HEK293T (cell line): ENCODE data around the gene MED12L.

ENCODE experiments used
- CTCF ChIA-PET: fragments of 350-600 bp; formaldehyde crosslinking; extraction: SDS; loops from one replicate; lab custom pipeline; 2021; ENCODE audit warnings: antibody characterized with exemption, inconsistent platforms; lab: Yijun Ruan, JAX
- POLR2A ChIA-PET: fragments of 350-600 bp; formaldehyde crosslinking; extraction: SDS; loops from one replicate; lab custom pipeline; 2020; ENCODE audit warnings: antibody characterized with exemption, inconsistent platforms; lab: Yijun Ruan, JAX
- DNase-seq: peaks from one replicate; pipeline ENCODE4 v3.0.0; 2012; ENCODE audit warnings: mixed read lengths; ENCODE audit errors: extremely low spot score
- ARNT ChIP-seq: fragments of 450-650 bp; IDR thresholded peaks from 2 replicates; pipeline ENCODE4 v1.6.1; 2017; ENCODE audit warnings: mild to moderate bottlenecking
- BHLHE40 ChIP-seq: fragments of 450-650 bp; IDR thresholded peaks from 2 replicates; pipeline ENCODE4 v1.6.1; 2016; ENCODE audit warnings: mild to moderate bottlenecking, moderate library complexity, borderline replicate concordance
- CTBP1 ChIP-seq: fragments of 450-650 bp; IDR thresholded peaks from 2 replicates; pipeline ENCODE4 v1.6.1; 2016; ENCODE audit warnings: borderline replicate concordance
- ELF4 ChIP-seq: fragments of 450-650 bp; IDR thresholded peaks from 2 replicates; pipeline ENCODE4 v1.6.1; 2017; ENCODE audit warnings: antibody characterized with exemption
- FOXA1 ChIP-seq: fragments of 450-650 bp; IDR thresholded peaks from 2 replicates; pipeline ENCODE4 v1.6.1; 2016; ENCODE audit warnings: mild to moderate bottlenecking
- FOXK2 ChIP-seq: fragments of 450-650 bp; IDR thresholded peaks from 2 replicates; pipeline ENCODE4 v1.6.1; 2016; ENCODE audit warnings: mild to moderate bottlenecking
- FOXM1 ChIP-seq: fragments of 450-650 bp; IDR thresholded peaks from 2 replicates; pipeline ENCODE4 v1.6.1; 2017; ENCODE audit warnings: mild to moderate bottlenecking, borderline replicate concordance
- HDGF ChIP-seq: fragments of 450-650 bp; IDR thresholded peaks from 2 replicates; pipeline ENCODE4 v1.6.1; 2017; ENCODE audit warnings: antibody characterized with exemption, borderline replicate concordance
- L3MBTL2 ChIP-seq: fragments of 450-650 bp; conservative IDR thresholded peaks from 2 replicates; pipeline ENCODE4 v1.6.1; 2016; ENCODE audit warnings: mild to moderate bottlenecking
- LEF1 ChIP-seq: fragments of 450-650 bp; IDR thresholded peaks from 2 replicates; pipeline ENCODE4 v1.6.1; 2017; ENCODE audit warnings: mild to moderate bottlenecking, borderline replicate concordance
- NFRKB ChIP-seq: fragments of 450-650 bp; IDR thresholded peaks from 2 replicates; pipeline ENCODE4 v1.6.1; 2016; ENCODE audit warnings: mild to moderate bottlenecking, moderate library complexity
- SP1 ChIP-seq: fragments of 450-650 bp; IDR thresholded peaks from 2 replicates; pipeline ENCODE4 v1.6.1; 2017
- SUZ12 ChIP-seq: fragments of 450-650 bp; IDR thresholded peaks from 2 replicates; pipeline ENCODE4 v1.6.1; 2016; ENCODE audit warnings: mild to moderate bottlenecking
- TARDBP ChIP-seq: fragments of 450-650 bp; IDR thresholded peaks from 2 replicates; pipeline ENCODE4 v1.6.1; 2016
- ZNF384 ChIP-seq: fragments of 450-650 bp; IDR thresholded peaks from 2 replicates; pipeline ENCODE4 v1.6.1; 2016
- TF ChIP-seq, protein P1 (sequence below): fragments of 450-650 bp; IDR thresholded peaks from 2 replicates; pipeline ENCODE4 v1.6.1; 2016

MED12L gene

DNA sequence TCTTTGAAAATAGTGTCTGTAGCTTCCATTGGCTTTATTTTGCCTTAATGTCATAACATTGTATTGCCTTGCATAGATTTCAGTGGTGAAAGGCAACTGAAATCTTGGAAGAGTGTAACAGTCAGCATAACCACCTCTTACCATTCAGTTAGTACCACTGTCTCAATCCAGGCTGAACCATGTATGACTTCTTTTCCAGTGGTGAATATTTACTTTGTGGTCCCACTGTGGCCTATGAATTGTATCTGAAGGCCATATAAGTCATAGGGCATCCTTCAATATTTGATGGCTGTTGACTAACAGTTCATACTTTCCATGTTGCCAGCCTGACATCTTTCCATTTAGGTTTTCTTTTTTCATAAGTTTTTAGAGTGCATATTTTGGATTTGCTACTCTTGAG, 38.4 kb downstream of the MED12L start:
- TF ChIP-seq TARDBP: no peak
- no peak for TF ChIP-seq FOXK2
- no peak for TF ChIP-seq ELF4
- TF ChIP-seq, protein P1, sequence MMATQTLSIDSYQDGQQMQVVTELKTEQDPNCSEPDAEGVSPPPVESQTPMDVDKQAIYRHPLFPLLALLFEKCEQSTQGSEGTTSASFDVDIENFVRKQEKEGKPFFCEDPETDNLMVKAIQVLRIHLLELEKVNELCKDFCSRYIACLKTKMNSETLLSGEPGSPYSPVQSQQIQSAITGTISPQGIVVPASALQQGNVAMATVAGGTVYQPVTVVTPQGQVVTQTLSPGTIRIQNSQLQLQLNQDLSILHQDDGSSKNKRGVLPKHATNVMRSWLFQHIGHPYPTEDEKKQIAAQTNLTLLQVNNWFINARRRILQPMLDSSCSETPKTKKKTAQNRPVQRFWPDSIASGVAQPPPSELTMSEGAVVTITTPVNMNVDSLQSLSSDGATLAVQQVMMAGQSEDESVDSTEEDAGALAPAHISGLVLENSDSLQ: no peak
- no peak for TF ChIP-seq CTBP1
- no peak for TF ChIP-seq NFRKB
- TF ChIP-seq ARNT: no peak
- no peak for TF ChIP-seq HDGF
- no peak for TF ChIP-seq FOXA1
- no peak for TF ChIP-seq L3MBTL2
- TF ChIP-seq SUZ12: no peak
- TF ChIP-seq FOXM1: no peak
- TF ChIP-seq BHLHE40: no peak
- no peak for TF ChIP-seq ZNF384
- TF ChIP-seq SP1: no peak
- ChIA-PET POLR2A (no interaction called here), CTCF (no interaction called here)
- DNase-seq: no peak

DNA sequence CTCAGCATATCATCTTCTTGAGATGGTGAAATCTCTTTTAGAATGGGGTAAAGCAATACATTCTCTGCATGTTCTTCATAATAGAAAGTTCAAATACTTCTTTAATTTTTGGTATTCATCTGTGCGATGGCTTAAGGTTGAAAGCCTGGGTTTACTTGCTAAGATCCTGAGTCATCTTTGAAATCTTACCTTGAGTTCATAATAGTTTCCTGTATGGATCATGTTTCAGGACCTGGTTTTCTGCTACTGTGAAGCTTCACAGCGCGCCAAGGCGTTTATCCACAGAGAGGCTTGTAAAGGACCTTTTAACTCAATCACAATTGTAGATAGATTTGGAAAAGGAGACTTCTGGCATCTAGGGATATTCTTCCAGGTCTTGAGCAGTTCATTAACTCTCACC, 39.0 kb downstream of the MED12L start:
- CTCF ChIA-PET: no interaction called here
- DNase-seq: no peak
- TF ChIP-seq SP1 (no peak), FOXK2 (no peak), ELF4 (no peak), CTBP1 (no peak)
- POLR2A ChIA-PET: no interaction called here

DNA sequence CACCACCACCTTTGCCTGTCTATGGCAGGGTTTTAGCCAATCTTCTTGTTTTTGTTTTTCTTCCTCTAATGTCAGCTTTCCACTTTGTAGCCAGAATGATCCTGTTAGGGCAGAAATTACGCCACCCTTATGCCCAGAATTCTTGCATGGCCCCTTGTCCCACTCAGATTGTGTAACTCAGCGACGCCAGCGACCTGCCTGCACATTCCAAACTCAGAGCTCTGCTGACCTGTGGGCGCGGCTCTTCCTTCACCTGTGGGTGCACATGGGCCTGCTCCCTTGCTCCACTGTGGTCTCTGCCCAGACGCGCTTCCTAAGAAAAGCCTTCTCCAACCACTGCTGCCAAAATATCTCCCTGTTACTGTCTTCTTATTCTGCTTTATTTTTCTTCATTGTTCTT, 45.0 kb downstream of the MED12L start:
- ChIA-PET CTCF (no interaction called here), POLR2A (no interaction called here)
- no peak for DNase-seq
- no peak for TF ChIP-seq L3MBTL2
- no peak for TF ChIP-seq ELF4
- TF ChIP-seq, protein P1: no peak
- no peak for TF ChIP-seq ARNT
- TF ChIP-seq ZNF384: no peak
- no peak for TF ChIP-seq SP1
- TF ChIP-seq HDGF: no peak
- TF ChIP-seq FOXM1: no peak
- no peak for TF ChIP-seq SUZ12
- TF ChIP-seq TARDBP: no peak
- TF ChIP-seq BHLHE40: no peak
- TF ChIP-seq FOXK2: no peak

DNA sequence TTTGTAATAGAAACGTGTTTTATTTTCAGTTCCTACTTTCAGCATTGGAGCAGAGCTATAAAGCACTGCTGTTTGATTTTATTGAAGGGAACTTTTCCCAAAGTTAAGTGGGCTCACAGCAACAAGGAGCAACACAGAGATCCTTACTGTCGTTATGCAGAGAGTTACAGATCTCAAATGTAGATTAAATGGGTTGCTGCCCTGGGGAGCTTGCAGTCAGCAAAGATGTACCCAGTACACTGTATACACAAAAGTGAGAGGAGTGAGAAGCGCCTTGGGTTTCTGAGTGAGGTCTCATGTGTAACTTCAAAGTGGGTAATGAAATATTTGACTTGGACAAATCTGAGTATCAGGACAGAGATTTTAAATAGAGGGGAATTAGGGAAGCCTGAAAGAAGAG, 47.7 kb downstream of the MED12L start:
- ChIA-PET CTCF (no interaction called here), POLR2A (no interaction called here)
- TF ChIP-seq LEF1: no peak
- TF ChIP-seq CTBP1: no peak
- no peak for TF ChIP-seq TARDBP
- no peak for TF ChIP-seq ELF4
- TF ChIP-seq FOXM1: no peak
- TF ChIP-seq, protein P1: no peak
- no peak for TF ChIP-seq FOXK2
- TF ChIP-seq HDGF: no peak
- no peak for TF ChIP-seq SP1
- no peak for TF ChIP-seq ARNT
- no peak for TF ChIP-seq FOXA1
- TF ChIP-seq SUZ12: no peak
- no peak for TF ChIP-seq BHLHE40
- TF ChIP-seq L3MBTL2: no peak
- no peak for TF ChIP-seq ZNF384
- TF ChIP-seq NFRKB: no peak
- no peak for DNase-seq

GRCh38 chr3:151133917-151134450, 48.5 kb downstream of the MED12L start:
- ChIA-PET CTCF (no interaction called here), POLR2A (interaction anchor here (0.8 kb wide), 1 partner anchor 48 kb away, joined by 3 read pairs; no protein-coding TSS in a partner anchor)
- TF ChIP-seq CTBP1 (no peak), ELF4 (no peak), L3MBTL2 (no peak), FOXK2 (no peak), SUZ12 (no peak), HDGF (no peak), ARNT (no peak), LEF1 (no peak), FOXA1 (no peak), NFRKB (no peak), SP1 (no peak), TARDBP (no peak), BHLHE40 (no peak), ZNF384 (no peak), FOXM1 (no peak)
- TF ChIP-seq, protein P1: no peak
- DNase-seq: no peak
